Activated CD4-positive, alpha-beta T cell treated with anti-CD3 and anti-CD28 coated beads, Interleukin-10, Interleukin-2, amounts not matched to agents 100 ng/mL and 50 ng/mL, durations not matched to agents 16 hours and 8 hours (primary cell): Measurements from ENCODE around the gene HS3ST2.
"Not testable (repeated sequence)": the region's sequence is repeated elsewhere in the genome, so short reads cannot be mapped to it uniquely, and the experiment has no call there.

Source experiments
- DNase-seq: peaks from one replicate; pipeline ENCODE4 v3.0.0-alpha.2; 2020

Gene HS3ST2

DNA sequence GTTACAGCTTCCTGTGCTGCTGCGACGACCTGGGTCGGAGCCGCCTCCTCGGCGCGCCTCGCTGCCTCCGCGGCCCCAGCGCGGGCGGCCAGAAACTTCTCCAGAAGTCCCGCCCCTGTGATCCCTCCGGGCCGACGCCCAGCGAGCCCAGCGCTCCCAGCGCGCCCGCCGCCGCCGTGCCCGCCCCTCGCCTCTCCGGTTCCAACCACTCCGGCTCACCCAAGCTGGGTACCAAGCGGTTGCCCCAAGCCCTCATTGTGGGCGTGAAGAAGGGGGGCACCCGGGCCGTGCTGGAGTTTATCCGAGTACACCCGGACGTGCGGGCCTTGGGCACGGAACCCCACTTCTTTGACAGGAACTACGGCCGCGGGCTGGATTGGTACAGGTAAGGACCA lies 746 bp downstream of the HS3ST2 start:
- no peak for DNase-seq

GRCh38 chr16:22815863-22816262 lies 1.9 kb downstream of the HS3ST2 start:
- no peak for DNase-seq

GRCh38 chr16:22816475-22816874 lies 2.5 kb downstream of the HS3ST2 start:
- no peak for DNase-seq

DNA sequence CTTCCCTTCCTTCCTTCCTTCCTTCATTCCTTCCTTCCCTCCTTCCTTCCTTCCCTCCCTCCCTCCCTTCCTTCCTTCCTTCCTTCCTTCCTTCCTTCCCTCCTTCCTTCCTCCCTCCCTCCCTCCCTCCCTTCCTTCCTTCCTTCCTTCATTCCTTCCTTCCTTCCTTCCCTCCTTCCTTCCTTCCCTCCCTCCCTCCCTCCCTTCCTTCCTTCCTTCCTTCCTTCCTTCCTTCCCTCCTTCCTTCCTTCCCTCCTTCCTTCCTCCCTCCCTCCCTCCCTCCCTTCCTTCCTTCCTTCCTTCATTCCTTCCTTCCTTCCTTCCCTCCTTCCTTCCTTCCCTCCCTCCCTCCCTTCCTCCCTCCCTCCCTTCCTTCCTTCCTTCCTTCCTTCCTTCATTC lies 4.8 kb downstream of the HS3ST2 start:
- DNase-seq, result not testable (repeated sequence)

DNA sequence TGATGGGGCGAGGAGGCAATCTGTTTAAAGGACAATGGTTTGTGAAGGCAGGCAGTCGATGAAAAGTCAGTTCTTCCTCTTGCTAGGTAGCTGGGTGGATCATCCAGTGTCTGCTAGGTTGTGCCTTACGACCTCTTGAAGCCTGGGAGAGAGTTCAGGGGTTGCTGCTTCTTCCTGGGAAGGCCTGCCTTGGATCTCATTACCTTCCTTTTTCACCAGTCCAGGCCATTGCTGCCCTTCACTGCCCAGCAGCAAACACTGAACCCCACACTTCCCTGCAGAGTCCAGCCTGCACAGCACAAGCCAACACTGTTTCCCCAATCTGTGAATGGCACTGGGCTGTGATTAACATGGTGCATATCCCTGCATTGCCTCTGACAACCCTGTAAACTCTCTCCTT lies 24.7 kb downstream of the HS3ST2 start:
- no peak for DNase-seq

DNA sequence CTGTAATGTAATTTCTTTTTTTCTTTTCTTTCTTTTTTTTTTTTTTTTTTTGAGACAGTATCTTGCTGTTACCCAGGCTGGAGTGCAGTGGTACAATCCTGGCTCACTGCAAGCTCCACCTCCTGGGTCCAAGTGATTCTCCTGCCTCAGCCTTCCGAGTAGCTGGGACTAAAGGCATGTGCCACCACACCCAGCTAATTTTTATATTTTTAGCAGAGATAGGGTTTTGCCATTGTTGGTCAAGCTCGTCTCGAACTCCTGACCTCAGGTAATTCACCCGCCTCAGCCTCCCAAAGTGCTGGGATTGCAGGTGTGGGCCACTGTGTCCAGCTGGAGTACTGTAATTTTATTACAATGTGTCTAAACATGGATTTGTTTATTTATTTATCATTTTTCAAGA lies 28.1 kb downstream of the HS3ST2 start:
- DNase-seq, result not testable (repeated sequence)

GRCh38 chr16:22843122-22843521 lies 29.2 kb downstream of the HS3ST2 start:
- DNase-seq, result no peak

- DNase-seq, result no peak
Measured at GRCh38 chr16:22843856-22844255, 29.9 kb downstream of the HS3ST2 start.

DNA sequence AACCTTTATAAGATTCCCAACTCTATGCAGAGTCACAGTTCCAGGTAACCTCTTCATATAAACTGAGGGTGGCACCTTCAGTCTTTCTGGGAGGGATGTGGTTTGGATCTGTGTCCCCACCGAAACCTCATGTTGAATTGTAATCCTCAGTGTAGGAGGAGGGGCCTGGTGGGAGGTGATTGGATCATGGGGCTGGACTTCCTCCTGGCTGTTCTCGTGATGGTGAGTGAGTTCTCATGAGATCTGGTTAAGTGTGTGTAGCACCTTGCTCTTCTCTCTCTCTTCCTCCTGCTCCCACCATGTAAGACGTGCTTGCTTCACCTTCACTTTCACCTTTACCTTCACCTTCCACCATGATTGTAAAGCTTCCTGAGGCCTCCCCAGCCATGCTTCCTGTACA lies 30.5 kb downstream of the HS3ST2 start:
- DNase-seq, result no peak

DNA sequence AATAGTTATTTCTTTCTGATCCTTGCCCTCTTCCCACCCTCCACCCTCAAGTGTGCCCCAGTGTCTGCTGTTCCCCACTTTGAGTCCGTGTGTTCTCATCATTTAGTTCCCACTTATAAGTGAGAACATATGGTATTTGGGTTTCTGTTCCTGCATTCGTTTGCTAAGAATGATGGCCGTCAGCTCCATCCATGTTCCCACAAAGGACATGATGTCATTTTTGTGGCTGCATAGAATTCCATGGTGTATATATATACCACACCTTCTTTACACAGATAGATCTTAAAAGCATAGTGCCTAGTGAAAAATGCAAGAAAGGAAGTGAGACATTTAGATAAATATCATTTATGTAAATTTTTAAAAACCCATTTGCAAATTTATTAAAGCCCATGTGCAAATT lies 33.1 kb downstream of the HS3ST2 start:
- no peak for DNase-seq

DNA sequence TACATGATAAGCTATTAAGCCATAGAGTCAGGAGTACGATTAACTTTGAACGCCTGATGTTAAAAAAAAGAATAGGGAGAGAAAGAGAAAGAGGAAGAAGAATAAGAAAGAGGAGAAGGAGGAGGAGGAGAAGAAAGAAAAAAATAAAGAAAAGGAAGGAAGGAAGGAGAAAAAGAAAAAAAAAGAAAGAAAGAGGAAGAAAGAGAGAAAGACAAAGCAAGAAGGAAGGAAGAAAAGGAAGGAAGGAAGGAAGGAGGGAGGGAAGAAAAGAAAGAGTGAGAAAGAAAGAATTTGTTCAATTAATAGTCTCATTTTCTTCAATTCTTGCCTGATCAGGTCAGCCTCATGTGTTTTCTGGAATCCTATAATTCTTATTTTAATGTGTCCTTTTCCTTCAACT lies 33.7 kb downstream of the HS3ST2 start:
- no peak for DNase-seq

DNA sequence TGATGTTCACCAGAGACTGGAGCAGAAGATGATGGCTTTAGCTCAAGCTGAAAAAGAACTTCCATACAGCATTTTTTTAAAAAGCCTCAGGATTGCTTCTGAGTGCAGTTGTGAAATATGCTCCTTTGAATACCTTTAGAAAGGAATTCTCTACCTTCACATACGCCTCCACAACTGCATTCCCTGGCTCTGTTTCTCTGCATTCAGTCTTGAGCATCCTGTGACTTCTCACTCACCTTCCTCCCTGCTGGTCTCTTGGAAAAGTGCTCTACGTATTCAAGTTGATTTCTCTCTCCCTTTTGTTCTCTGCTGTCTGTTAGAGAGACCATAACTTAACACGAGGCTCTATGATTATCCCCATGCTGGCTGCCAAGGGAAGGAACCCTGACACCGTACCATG lies 34.5 kb downstream of the HS3ST2 start:
- DNase-seq, result no peak

GRCh38 chr16:22849517-22849916 lies 35.6 kb downstream of the HS3ST2 start:
- no peak for DNase-seq

GRCh38 chr16:22855231-22855630 lies 41.3 kb downstream of the HS3ST2 start:
- no peak for DNase-seq

GRCh38 chr16:22857296-22858025 lies 43.5 kb downstream of the HS3ST2 start:
- no peak for DNase-seq

DNA sequence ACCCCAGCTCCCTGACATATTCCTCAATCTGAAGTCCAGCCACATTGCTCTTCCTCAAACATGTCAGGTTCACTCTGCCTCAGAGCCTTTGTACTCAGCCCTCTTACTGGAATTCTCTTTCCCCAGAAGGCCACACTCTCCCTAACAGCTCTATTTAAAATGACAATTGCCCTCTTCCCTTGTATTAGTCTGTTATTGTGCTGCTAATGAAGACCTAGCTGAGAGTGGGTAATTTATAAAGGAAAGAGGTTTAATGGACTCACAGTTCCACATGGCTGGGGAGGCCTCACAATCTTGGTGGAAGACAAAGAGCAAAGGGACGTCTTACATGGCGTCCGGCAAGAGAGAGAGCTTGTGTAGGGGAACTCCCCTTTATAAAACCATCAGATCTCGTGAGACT lies 46.0 kb downstream of the HS3ST2 start:
- DNase-seq, result no peak

- DNase-seq, result no peak
Measured at GRCh38 chr16:22861580-22861979, 47.6 kb downstream of the HS3ST2 start.

- no peak for DNase-seq
Measured at GRCh38 chr16:22862046-22862445, 48.1 kb downstream of the HS3ST2 start.

GRCh38 chr16:22864375-22864774 lies 50.4 kb downstream of the HS3ST2 start:
- DNase-seq, result no peak

DNA sequence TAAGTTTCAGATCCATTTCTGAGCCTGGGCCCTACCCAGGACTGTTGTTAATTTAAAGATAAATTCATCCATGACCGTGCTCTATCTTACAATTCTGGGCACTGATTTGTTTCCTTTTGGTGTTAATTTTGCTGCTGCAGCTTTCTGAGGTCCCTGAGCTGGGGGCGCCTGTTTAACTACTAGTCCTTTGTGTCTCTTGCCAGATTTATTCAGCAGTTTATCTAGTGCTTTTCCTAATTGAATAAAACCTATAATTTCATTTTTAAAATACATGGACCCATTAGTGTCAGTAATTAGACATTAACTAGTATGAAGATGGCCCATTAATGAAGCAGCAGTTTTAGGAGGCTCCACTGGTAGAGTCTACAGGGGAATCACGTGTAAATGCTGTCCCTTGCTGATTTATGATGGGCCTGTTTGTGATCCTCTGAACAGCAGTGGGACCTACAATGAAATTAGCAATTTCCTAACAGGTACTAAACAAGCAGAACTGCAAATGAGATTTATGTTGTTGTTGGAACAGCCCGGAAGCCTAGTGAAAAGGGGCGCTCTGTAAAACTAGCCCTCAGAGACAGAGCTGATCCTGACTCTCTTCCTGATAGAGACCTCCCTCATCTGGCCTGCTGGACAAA lies 54.7 kb downstream of the HS3ST2 start:
- DNase-seq, result no peak

GRCh38 chr16:22871861-22872260 lies 57.9 kb downstream of the HS3ST2 start:
- no peak for DNase-seq

DNA sequence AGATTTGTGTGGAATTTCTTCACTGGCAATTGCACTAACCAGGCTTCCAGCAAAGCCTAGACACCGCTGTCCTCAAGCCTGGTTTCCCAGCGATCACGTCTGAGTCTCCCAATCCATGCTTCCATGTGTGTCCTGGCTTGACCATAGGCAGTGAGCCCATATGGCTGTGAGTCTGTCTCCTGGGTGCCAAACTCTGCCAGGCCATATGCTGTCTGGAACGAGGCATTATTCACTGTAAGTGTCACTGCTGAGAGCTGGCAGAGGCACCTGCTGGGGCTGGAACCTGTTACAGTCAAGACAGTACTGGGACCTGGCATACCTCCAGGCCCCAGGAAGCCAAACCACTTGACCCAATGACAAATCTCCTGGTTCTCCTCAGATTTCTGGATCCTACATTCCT lies 60.4 kb downstream of the HS3ST2 start:
- DNase-seq, result no peak

GRCh38 chr16:22878955-22879354 lies 65.0 kb downstream of the HS3ST2 start:
- no peak for DNase-seq

- no peak for DNase-seq
Measured at GRCh38 chr16:22879466-22879865, 65.5 kb downstream of the HS3ST2 start.

- DNase-seq, result no peak
Measured at GRCh38 chr16:22882981-22883380, 69.0 kb downstream of the HS3ST2 start.
